GM18909 (cell line): ENCODE measurements around the gene LRRC23.
"Not testable (repeated sequence)": the region's sequence is repeated elsewhere in the genome, so short reads cannot be mapped to it uniquely, and the experiment has no call there.

ENCODE experiments used
- ATAC-seq: cut with Tn5 transposase; IDR thresholded peaks from one replicate; pipeline ENCODE4 v1.9.1; 2021; ENCODE audit warnings: mild to moderate bottlenecking; ENCODE audit not compliant: unreplicated experiment, poor library complexity

LRRC23 gene, protein sequence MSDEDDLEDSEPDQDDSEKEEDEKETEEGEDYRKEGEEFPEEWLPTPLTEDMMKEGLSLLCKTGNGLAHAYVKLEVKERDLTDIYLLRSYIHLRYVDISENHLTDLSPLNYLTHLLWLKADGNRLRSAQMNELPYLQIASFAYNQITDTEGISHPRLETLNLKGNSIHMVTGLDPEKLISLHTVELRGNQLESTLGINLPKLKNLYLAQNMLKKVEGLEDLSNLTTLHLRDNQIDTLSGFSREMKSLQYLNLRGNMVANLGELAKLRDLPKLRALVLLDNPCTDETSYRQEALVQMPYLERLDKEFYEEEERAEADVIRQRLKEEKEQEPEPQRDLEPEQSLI

DNA sequence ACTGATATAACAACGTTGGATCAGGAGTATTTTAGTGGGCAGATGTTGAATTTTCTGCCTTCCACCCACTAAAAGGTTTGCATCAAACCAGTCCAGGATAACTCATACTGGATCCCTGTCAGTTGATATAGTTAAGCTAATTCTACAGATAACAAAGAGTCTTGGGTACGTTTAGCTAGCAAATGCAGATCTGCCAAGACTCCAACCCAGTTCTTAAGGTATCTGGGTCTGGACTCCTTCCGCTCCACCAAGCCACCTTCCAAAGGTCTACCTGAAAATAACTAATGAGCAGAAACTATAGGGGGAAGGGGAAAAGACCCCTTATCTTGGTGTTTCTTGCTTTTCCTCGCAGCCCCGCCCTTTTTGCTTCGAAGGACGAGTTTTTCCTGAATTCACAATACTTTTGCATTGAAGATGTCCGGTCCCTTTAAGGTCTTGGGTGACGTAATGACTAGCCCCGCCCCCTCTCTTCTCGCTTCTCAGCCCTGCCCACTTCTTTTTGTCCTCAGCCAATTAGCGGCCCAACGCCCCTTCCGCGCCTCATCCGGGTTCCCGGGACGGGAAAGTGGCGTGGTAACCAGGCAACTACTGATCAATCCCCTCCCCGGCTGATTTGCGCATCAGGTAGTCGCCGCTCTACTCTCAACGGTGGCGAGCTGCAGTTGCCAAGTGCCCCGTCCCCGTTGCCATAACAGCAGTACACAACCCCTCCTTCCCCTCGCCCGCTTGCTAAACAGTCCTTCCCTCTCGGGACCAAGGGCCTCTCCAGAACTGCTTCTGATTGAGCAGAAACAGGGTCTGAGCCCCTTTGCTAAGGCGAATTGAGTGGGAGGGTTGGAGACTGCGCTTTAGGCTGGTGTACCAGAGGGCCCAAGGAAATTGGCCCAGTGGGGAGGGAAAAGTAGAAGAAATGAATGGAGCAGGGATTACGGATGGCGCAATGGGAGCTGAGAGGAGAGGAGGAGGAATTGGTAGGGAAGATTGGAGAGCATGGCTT lies at the start of gene LRRC23:
TSS of gene LRRC23 (plus strand) at position 543 of the 997 bp plus-strand sequence. CDS start 812 bp downstream, outside the sequence.
- peak; percentile 92 for ATAC-seq

DNA sequence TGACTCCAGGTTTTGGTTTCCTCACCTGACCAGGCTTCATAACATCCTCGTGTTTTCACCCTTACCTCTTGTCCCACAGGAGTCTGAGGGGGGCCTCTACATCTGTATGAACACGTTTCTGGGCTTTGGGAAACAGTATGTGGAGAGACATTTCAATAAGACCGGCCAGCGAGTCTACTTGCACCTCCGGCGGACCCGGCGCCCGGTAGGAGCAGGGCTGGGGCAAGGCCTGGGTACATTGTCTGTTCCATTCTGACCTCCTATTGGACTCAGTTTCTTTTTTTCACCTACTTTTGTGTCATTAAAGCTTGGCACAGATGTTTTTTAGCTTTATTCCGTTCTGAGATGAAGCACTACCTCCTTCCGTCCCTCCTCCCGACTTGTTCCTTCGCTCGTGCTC lies 49.3 kb upstream of the LRRC23 start:
- no peak for ATAC-seq

DNA sequence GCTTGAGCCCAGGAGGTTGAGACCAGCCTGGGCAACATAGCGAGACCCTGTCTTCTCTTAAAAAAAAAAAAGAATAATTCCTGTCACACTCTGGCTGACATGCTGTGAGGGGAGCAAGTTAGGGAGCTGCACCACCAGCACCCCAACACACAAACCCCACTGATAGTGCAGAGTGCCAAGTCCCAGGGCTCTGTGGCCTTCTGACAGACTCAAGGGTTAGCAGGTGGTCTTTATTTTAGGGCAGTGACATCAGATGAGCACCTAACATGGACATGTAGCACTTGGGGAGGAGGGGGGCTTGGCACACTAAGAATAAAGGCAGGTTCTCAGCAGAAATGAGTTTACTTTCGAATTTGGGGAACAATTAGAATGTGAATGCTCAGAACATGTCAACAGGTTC lies 45.8 kb upstream of the LRRC23 start:
- no peak for ATAC-seq

DNA sequence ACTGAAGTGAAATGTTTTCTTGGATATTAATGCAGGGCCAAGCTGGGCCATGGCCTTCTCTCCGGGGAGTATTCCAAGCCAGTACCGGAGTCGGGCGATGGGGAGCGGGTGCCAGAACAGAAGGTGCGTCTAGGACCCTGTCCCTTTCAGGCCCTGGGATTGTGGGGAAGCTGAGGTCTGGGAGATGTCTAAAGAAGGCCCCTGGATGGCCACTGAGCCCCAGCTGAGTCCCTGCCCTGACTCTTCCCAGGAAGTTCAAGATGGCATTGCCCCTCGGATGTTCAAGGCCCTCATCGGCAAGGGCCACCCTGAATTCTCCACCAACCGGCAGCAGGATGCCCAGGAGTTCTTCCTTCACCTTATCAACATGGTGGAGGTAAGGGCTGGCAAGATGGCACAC lies 44.5 kb upstream of the LRRC23 start:
- no peak for ATAC-seq

DNA sequence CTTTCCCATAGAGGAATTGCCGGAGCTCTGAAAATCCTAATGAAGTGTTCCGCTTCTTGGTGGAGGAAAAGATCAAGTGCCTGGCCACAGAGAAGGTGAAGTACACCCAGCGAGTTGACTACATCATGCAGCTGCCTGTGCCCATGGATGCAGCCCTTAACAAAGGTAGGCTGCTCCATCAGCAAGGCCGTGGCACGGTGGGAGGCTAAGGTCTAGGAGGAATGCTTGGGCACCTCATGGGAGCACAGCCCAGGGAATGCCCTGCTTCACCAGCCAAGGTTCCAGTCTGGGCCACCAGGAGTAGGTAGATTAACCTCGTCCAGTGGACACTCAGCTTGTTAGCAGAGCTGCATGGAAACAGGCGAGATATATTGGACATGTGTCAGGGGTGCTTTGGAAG lies 43.7 kb upstream of the LRRC23 start:
- no peak for ATAC-seq

DNA sequence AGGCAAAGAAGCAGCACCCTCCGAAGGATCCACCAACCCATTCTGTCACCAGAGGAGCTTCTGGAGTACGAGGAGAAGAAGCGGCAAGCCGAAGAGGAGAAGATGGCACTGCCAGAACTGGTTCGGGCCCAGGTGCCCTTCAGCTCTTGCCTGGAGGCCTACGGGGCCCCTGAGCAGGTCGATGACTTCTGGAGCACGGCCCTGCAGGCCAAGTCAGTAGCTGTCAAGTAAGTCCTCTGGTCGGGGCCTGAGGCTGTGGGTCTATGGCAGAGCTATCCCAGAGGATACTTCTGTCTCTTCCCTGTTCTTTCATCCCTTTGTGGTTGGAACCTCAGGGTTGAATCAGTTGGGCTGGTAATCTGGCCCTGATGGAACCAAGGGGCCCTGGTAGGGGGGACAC lies 43.2 kb upstream of the LRRC23 start:
- ATAC-seq, result no peak

DNA sequence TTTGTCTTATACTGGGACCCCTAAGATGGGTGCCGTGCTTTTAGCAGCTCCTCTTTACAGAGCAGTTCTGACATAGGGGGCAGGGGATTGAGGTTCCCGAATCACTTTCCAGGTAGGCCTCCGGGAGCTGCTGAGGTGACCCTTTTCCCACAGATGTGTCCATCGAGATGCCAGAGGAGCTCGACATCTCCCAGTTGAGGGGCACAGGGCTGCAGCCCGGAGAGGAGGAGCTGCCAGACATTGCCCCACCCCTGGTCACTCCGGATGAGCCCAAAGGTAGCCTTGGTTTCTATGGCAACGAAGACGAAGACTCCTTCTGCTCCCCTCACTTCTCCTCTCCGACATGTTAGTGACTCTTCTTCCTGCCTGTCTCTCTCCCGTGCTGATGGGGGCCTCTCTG lies 41.6 kb upstream of the LRRC23 start:
- ATAC-seq, result no peak

DNA sequence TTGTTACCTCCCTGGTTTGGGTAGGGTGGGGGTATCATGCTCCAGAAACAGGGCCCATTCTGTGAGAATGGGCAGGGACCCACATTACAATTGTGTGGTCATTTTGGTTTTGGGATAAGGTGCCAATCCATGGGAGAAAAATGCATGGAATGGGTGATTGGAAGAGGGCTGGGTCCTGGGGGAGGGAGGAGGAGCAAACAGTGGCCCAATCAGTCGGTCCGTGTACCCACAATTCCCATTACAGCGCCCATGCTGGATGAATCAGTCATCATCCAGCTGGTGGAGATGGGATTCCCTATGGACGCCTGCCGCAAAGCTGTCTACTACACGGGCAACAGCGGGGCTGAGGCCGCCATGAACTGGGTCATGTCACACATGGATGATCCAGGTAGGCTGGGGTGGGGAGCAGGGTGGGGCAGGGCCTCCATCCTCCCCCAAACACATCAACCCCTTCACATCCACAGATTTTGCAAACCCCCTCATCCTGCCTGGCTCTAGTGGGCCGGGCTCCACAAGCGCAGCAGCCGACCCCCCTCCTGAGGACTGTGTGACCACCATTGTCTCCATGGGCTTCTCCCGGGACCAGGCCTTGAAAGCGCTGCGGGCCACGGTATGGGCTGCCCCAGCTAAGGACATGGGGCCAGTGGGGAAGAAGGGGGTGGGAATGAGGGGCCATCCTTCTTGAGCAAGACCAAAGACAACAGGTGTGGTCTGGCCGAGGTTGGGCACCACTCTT lies 40.9 kb upstream of the LRRC23 start:
- ATAC-seq, result no peak

DNA sequence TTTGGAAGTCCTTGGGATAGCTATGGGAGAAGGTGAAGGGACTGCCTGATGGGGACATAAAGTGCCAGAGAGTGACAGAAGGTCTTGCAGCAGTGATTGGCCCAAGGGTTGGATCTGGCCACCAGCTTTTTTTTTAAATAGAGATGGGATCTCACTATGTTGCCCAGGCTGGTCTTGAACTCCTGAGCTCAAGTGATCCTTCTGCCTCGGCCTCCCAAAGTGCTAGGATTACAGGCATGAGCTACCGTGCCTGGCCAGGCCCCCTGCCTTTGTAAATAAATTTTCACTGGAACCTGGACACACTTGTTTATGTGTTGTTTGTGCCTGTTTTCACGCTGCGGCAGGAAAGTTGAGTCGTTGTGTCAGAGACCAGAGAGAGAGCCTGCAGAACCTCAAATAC lies 39.3 kb upstream of the LRRC23 start:
- ATAC-seq, result not testable (repeated sequence)

DNA sequence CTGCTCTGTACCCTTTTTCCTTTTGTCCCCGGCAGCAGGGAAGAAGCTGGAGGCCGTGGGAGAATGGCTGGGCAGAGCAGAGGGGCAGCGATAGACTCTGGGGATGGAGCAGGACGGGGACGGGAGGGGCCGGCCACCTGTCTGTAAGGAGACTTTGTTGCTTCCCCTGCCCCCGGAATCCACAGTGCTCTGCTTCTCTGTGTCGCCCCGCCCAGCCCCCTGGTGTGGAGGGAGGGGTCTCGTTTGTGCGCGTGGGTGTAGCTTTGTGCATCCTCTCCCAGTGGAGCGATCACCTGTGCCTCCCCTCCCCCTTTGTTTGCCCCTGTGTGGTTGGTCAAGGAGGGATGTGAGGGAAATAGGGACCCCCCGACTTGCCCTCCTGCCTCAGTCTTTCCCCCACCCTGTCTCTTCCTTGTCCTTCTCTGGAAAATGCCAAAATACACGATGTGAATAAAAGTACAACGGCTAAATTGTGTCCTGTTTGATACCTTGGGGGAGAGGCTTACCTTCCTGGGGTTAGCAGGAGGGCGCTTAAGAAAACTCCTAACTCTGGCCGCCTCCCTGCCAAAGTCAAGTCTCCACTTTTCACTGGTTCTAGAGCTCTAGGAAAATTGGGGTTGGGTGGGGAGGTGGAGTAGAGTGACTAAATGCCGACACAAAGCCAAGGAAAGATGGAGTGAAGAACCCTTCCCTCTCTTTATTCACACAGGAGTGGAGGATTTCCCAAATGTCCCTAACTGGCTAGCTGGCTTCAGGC lies 38.3 kb upstream of the LRRC23 start:
- no peak for ATAC-seq

DNA sequence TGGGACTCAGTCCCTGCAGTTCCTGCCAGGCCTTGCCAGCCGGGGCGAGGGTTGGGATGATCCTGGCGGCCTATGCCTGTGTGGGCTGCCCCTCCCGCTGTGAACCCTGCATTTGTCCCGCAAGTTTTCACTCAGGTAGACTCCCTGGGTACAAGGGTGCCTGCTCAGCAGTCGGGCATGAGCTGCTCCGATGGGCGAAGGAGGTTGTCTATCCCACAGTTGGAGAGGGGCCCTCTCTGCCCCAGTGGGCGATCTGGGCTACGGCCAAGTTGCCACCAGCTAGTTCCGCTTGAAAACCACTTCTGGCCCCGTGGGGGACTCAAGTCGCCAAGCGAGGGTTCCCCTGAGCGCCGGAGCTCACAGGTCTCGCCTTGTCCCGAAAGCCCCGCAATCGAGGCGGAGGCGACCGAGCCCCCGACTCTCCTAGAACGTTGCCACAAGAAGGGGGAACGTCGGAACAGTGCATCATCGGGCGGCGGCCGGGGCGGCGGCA lies 37.7 kb upstream of the LRRC23 start:
- peak; percentile 2 for ATAC-seq

DNA sequence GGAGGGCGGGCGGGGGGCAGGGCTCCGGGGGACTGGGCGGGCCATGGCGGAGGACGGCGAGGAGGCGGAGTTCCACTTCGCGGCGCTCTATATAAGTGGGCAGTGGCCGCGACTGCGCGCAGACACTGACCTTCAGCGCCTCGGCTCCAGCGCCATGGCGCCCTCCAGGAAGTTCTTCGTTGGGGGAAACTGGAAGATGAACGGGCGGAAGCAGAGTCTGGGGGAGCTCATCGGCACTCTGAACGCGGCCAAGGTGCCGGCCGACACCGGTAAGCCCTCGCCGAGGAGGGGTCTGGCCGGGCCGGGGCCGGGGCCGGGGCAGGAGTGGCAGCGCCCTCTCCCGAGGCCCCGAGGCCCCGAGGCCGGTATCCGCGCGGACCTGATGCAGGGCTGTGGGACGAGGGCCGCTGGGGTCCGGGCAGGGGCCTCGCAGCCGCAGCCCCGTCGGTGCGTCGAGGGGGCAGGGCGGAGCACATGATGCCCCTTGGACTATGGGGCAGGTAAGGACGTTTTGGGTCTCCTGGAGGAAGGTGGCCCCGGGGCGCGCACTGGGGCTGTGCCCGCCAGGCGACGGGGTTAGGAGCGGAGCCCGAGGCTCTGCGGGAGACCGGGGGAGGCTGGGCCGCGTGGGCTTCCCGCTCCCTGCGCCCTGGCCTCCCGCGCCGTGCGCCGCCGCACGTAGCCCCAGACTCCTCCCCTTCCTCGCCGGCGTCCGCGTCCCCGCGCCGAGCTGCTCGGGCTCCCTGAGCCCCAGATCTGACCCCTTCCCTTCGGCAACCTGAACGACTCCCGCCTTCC lies 37.0 kb upstream of the LRRC23 start, which contains the start of gene TPI1:
TSS of gene TPI1 (plus strand) at position 119 of the 798 bp plus-strand sequence. CDS start at position 155, 36 bp downstream.
- peak; percentile 66 for ATAC-seq

DNA sequence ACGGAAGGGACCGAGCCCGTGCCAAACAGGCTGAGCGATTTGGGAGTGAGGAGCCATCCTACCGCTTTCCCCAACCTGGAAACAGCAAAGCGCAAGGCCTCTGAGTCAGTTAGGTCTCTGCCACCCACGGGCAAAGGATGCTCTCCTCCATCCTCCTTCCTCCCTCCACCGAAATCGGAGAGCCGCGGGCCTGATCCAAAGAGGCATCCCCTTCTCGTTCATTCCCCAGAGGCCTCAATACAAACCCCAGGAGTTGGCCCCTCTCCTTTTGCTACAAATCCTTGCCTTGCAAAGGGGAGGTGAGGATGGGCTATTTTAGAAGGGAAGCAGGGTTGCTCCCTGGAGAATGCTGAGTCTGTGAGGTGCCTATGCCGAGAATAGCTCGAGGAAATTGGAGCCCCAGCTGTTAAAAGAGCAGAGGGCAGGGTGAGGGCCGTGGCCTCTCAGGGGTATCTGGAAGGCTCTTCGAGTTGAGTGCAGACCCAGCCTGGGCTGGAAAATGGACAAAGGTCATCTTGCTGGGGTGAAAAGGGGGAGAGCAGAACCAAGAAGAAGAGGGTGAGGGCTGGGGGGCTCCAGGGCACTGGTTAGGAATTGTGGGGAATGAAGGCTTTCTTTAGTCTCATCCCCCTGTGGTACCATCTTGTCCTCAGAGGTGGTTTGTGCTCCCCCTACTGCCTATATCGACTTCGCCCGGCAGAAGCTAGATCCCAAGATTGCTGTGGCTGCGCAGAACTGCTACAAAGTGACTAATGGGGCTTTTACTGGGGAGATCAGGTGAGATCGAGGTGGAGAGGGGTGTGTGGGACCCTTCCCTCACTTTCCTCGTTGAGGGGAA lies 36.2 kb upstream of the LRRC23 start:
- no peak for ATAC-seq

DNA sequence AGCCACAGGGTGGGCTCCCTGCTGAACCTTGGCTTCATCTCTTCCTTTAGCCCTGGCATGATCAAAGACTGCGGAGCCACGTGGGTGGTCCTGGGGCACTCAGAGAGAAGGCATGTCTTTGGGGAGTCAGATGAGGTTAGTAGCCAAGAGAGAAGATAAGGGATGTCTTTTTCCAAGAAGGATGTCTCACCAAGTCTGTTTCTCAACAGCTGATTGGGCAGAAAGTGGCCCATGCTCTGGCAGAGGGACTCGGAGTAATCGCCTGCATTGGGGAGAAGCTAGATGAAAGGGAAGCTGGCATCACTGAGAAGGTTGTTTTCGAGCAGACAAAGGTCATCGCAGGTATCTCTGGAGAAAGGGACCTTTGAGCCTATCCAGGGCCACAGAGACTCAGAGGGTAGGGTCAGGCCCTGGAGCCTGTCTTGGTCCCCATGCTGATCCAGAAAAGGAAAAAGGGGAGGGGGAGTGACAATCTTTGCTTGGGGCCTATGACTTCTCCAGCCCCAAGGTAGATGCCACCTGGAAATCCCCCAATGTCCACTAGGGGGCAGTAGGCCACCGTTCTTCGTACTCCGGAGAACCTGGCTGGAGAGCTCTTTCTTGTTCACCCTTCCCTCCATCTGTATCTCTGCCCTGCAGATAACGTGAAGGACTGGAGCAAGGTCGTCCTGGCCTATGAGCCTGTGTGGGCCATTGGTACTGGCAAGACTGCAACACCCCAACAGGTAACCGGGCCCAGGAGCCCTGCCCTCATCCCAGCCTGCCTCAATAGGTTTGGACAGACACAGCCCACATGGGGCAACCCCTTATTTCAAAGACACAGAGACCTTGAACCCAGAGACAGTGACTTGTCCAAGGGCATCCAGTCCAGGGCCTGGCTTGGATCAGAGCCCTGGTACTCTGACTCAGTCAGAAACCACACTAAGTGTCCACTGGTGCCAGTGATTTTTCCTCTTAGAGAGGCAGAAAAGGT lies 35.3 kb upstream of the LRRC23 start:
- ATAC-seq, result no peak

DNA sequence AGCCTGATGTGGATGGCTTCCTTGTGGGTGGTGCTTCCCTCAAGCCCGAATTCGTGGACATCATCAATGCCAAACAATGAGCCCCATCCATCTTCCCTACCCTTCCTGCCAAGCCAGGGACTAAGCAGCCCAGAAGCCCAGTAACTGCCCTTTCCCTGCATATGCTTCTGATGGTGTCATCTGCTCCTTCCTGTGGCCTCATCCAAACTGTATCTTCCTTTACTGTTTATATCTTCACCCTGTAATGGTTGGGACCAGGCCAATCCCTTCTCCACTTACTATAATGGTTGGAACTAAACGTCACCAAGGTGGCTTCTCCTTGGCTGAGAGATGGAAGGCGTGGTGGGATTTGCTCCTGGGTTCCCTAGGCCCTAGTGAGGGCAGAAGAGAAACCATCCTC lies 34.3 kb upstream of the LRRC23 start:
- ATAC-seq, result not testable (repeated sequence)

DNA sequence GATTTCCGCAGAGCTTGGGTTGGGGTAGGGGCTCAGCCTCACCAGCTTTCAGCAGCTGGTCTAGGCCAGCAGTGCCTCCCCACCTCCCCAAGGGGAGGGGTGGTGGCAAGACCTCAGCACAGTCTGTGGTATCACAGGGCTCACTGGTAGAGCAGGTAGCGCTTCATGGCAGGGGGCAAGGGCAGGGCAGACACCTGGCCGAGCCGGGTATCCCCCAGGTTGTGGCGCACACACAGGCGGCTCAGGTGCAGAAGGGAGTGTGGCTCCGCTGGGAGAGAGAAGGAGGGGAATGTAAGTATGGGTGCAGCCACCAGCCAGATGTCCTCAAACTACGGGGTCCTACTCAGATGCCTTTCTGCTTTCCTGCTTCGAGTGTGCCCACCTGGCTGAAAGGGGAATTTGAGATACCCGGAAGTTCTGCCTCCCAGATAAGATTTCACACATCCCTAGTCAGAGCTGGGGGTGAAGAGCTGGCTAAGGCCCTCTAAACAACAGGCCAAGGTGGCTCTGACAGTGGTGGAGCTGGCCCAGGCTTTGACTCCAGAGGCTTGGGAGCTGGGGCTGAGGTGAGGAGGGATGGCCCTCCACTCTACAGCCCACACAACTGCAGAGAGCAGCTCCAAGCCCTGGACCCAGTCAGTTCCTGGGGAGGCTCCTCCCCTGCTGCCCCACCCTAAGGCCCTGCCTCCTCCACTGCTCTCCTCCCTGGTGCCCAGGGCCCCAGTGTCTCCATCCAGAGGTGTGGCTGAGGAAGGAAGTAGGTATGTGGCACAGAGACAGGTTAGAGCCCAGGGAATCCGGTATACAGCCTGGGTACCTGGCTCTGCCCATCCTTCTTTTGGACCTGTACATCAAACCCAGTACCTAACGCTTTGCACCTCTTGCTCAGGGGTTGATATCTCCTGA lies 33.3 kb upstream of the LRRC23 start:
- no peak for ATAC-seq
